H1 (cell line): Measurements from ENCODE around the gene SMIM24. TPM values are rescaled to one million over a fixed set of nuclear protein-coding genes. Genes with fewer than 3 reads are reported as not detected.

Experiments
- CTCF ChIA-PET: fragments of 300-600 bp; sonication (Branson Sonifier 250); formaldehyde crosslinking; loops from one replicate; lab custom pipeline; 2021; ENCODE audit not compliant: partially characterized antibody; lab: Charles Lee
- POLR2A ChIA-PET: fragments of 300-600 bp; sonication (Branson Sonifier 250); formaldehyde crosslinking; loops from one replicate; lab custom pipeline; 2021; ENCODE audit warnings: inconsistent platforms; ENCODE audit not compliant: partially characterized antibody; lab: Charles Lee
- DNase-seq, 2 experiments: peaks; one replicate each; pipeline versions ENCODE4 v3.0.0 to v3.0.0-alpha.2; 2010 to 2022; ENCODE audit warnings: low spot score in 2 of 2, low read depth in 1 of 2, mixed read lengths in 1 of 2
- FAIRE-seq: peaks from 2 replicates; lab custom pipeline; 2011; peaks lifted over from hg19 to GRCh38; lab: Jason Lieb, UNC
- H2AFZ ChIP-seq: 2 replicates; pipeline ENCODE4 v1.8.1; 2012; ENCODE audit warnings: low read length, inconsistent platforms
- H2AK5ac ChIP-seq: 2 replicates; pipeline ENCODE4 v1.6.1; 2013; ENCODE audit warnings: low read depth, low read length
- H2BK120ac ChIP-seq: replicated peaks from 2 replicates; pipeline ENCODE3; 2013; ENCODE audit warnings: low read depth, low read length, inconsistent platforms
- H2BK12ac ChIP-seq: 2 replicates; pipeline ENCODE4 v1.6.1; 2013; ENCODE audit warnings: low read depth, low read length
- H2BK15ac ChIP-seq: 2 replicates; pipeline ENCODE4 v1.6.1; 2013; ENCODE audit warnings: low read length
- H2BK20ac ChIP-seq: 2 replicates; pipeline ENCODE4 v1.6.1; 2013; ENCODE audit warnings: low read length
- H2BK5ac ChIP-seq: 2 replicates; pipeline ENCODE4 v1.6.1; 2013; ENCODE audit warnings: low read depth, low read length
- H3K14ac ChIP-seq: 2 replicates; pipeline ENCODE4 v1.6.1; 2013; ENCODE audit warnings: inconsistent platforms; ENCODE audit not compliant: insufficient read length
- H3K18ac ChIP-seq: 2 replicates; pipeline ENCODE4 v1.6.1; 2013; ENCODE audit warnings: low read length; ENCODE audit errors: extremely low read depth
- H3K23ac ChIP-seq: 2 replicates; pipeline ENCODE4 v1.6.1; 2013; ENCODE audit warnings: inconsistent platforms; ENCODE audit not compliant: insufficient read length
- H3K23me2 ChIP-seq: 2 replicates; pipeline ENCODE4 v1.6.1; 2013; ENCODE audit warnings: low read depth, low read length
- H3K27ac ChIP-seq: 2 replicates; pipeline ENCODE4 v1.6.1; 2011; ENCODE audit warnings: low read depth, low read length, inconsistent platforms
- H3K27me3 ChIP-seq, 4 experiments: replicated peaks in 1 of 4; 1 replicate in 1 of 4; 2 replicates in 3 of 4; pipeline versions ENCODE4 v1.6.1 to v1.8.1; 2011 to 2013; ENCODE audit warnings: low read length in 3 of 4, mild to moderate bottlenecking in 3 of 4, inconsistent platforms in 2 of 4, mixed read lengths in 2 of 4, moderate library complexity in 1 of 4; ENCODE audit not compliant: control insufficient read depth in 3 of 4, insufficient read depth in 3 of 4; ENCODE audit errors: extremely low read depth in 1 of 4
- H3K36me3 ChIP-seq, 4 experiments: 2 replicates each; pipeline versions ENCODE4 v1.6.1 to v1.8.1; 2011 to 2013; ENCODE audit warnings: mild to moderate bottlenecking in 4 of 4, low read length in 3 of 4, moderate library complexity in 2 of 4, control low read depth in 1 of 4, inconsistent platforms in 1 of 4; ENCODE audit not compliant: insufficient read depth in 4 of 4, control insufficient read depth in 2 of 4
- H3K4ac ChIP-seq: replicated peaks from 2 replicates; pipeline ENCODE3; 2013; ENCODE audit warnings: low read length, low read depth, mixed read lengths, inconsistent platforms; ENCODE audit not compliant: insufficient read length
- H3K4me1 ChIP-seq, 4 experiments: replicated peaks in 1 of 4; 1 replicate in 1 of 4; 2 replicates in 3 of 4; pipeline versions ENCODE4 v1.6.1 to v1.8.1; 2011 to 2013; ENCODE audit warnings: low read length in 3 of 4, inconsistent platforms in 2 of 4, mixed read lengths in 1 of 4; ENCODE audit not compliant: insufficient read depth in 4 of 4, control insufficient read depth in 3 of 4
- H3K4me2 ChIP-seq, 2 experiments: 2 replicates each; pipeline versions ENCODE4 v1.6.1 to v1.8.1; 2011 to 2013; ENCODE audit warnings: low read depth in 2 of 2, low read length in 2 of 2, control low read depth in 1 of 2, inconsistent platforms in 1 of 2, mild to moderate bottlenecking in 1 of 2; ENCODE audit not compliant: insufficient read depth in 1 of 2
- H3K4me3 ChIP-seq, 4 experiments: fragments of 200-600, 300-600 bp in 1 of 4; sonication (generic), shearing (Covaris generic), sonication (Bioruptor Twin) in 1 of 4; 2 replicates each; pipeline versions ENCODE4 v1.5.1 to v1.8.1; 2011 to 2016; ENCODE audit warnings: low read length in 4 of 4, low read depth in 3 of 4, control low read depth in 2 of 4, inconsistent platforms in 2 of 4, mild to moderate bottlenecking in 2 of 4, mixed read lengths in 1 of 4, moderate library complexity in 1 of 4; ENCODE audit not compliant: insufficient read depth in 2 of 4; ENCODE audit errors: extremely low read depth in 1 of 4
- H3K56ac ChIP-seq: replicated peaks from 2 replicates; pipeline ENCODE3; 2013; ENCODE audit warnings: low read depth, mild to moderate bottlenecking, mixed read lengths, low read length, inconsistent platforms; ENCODE audit not compliant: insufficient read length
- H3K79me1 ChIP-seq: 2 replicates; pipeline ENCODE4 v1.6.1; 2013; ENCODE audit warnings: low read depth, low read length, control low read depth
- H3K79me2 ChIP-seq, 2 experiments: 2 replicates each; pipeline versions ENCODE4 v1.6.1 to v1.8.1; 2012 to 2013; ENCODE audit warnings: low read length in 2 of 2, mild to moderate bottlenecking in 2 of 2, inconsistent platforms in 1 of 2; ENCODE audit not compliant: insufficient read depth in 2 of 2, control insufficient read depth in 1 of 2
- H3K9ac ChIP-seq, 4 experiments: replicated peaks in 1 of 4; 1 replicate in 1 of 4; 2 replicates in 3 of 4; pipeline versions ENCODE4 v1.6.1 to v1.8.1; 2011 to 2013; ENCODE audit warnings: low read depth in 3 of 4, low read length in 3 of 4, control low read depth in 2 of 4, mild to moderate bottlenecking in 2 of 4, moderate library complexity in 2 of 4, inconsistent platforms in 1 of 4; ENCODE audit errors: extremely low read depth in 1 of 4
- H3K9me3 ChIP-seq, 2 experiments: 2 replicates each; pipeline versions ENCODE4 v1.6.1 to v1.8.1; 2012 to 2013; ENCODE audit warnings: mild to moderate bottlenecking in 2 of 2, moderate library complexity in 2 of 2, control low read depth in 1 of 2, inconsistent platforms in 1 of 2, low read depth in 1 of 2, low read length in 1 of 2, mixed read lengths in 1 of 2; ENCODE audit not compliant: insufficient read depth in 2 of 2
- H4K20me1 ChIP-seq, 2 experiments: replicated peaks in 1 of 2; 2 replicates each; pipeline versions ENCODE3 to v1.8.1; 2011 to 2013; ENCODE audit warnings: inconsistent platforms in 2 of 2, low read length in 2 of 2, mild to moderate bottlenecking in 1 of 2; ENCODE audit not compliant: insufficient read depth in 2 of 2, control insufficient read depth in 1 of 2
- H4K5ac ChIP-seq: 2 replicates; pipeline ENCODE4 v1.6.1; 2013; ENCODE audit warnings: low read length, low read depth, mixed read lengths, inconsistent platforms; ENCODE audit not compliant: insufficient read length
- H4K8ac ChIP-seq: 2 replicates; pipeline ENCODE4 v1.8.0; 2013; ENCODE audit warnings: mild to moderate bottlenecking, moderate library complexity, low read length, inconsistent platforms; ENCODE audit not compliant: insufficient read depth; ENCODE audit errors: extremely low read depth
- H4K91ac ChIP-seq: replicated peaks from 2 replicates; pipeline ENCODE3; 2013; ENCODE audit warnings: low read length, mixed read lengths, inconsistent platforms; ENCODE audit not compliant: insufficient read length
- CEBPB ChIP-seq: IDR thresholded peaks from 2 replicates; pipeline ENCODE4 v1.6.1; 2012; ENCODE audit warnings: low read depth, low read length
- CHD1 ChIP-seq: IDR thresholded peaks from 2 replicates; pipeline ENCODE4 v1.6.1; 2012; ENCODE audit warnings: low read depth, low read length, improper control_type of control experiment
- CREB1 ChIP-seq: IDR thresholded peaks from 2 replicates; pipeline ENCODE4 v1.6.1; 2012; ENCODE audit warnings: inconsistent platforms
- E2F6 ChIP-seq: IDR thresholded peaks from 2 replicates; pipeline ENCODE4 v1.6.1; 2012; ENCODE audit warnings: inconsistent platforms
- JUN ChIP-seq: IDR thresholded peaks from 2 replicates; pipeline ENCODE4 v1.6.1; 2011; ENCODE audit warnings: low read depth, mild to moderate bottlenecking, improper control_type of control experiment, low read length
- KDM1A ChIP-seq: fragments of 200-600, 300-600 bp; sonication (generic); IDR thresholded peaks from 2 replicates; pipeline ENCODE4 v1.7.1; 2016; ENCODE audit warnings: mild to moderate bottlenecking, low read length, borderline replicate concordance
- TAF1 ChIP-seq: IDR thresholded peaks from 2 replicates; pipeline ENCODE4 v1.6.1; 2011; ENCODE audit warnings: mild to moderate bottlenecking, low read depth, low read length
- TEAD4 ChIP-seq: IDR thresholded peaks from 2 replicates; pipeline ENCODE4 v1.6.1; 2012; ENCODE audit warnings: low read depth, low read length, inconsistent platforms, mixed read lengths
- ZNF274 ChIP-seq: IDR thresholded peaks from 2 replicates; pipeline ENCODE4 v1.7.0; 2012; ENCODE audit warnings: low read length, borderline replicate concordance; ENCODE audit errors: extremely low read depth
- WGBS, 2 experiments: shearing (Covaris generic) in 1 of 2; methylation state at CpG; one replicate each; pipeline versions ENCODE4 v1.1.6 to v1.1.7; 2013 to 2015; ENCODE audit warnings: low lambda C conversion rate in 2 of 2, mixed read lengths in 2 of 2, inconsistent platforms in 1 of 2, low coverage in 1 of 2, missing lambda C conversion rate in 1 of 2; ENCODE audit not compliant: insufficient replicate concordance in 2 of 2, insufficient coverage in 1 of 2, insufficient read length in 1 of 2; ENCODE audit errors: extremely low coverage in 1 of 2, missing lambda C conversion rate in 1 of 2; 5-methylcytosine and 5-hydroxymethylcytosine counted together
- polyA plus RNA-seq, 7 experiments: library from polyadenylated mRNA; depleted of rRNA in 3 of 7; stranded (reverse) in 5 of 7; unstranded in 2 of 7; fragments of >200 nt in 5 of 7; fragments of 200-250 nt in 2 of 7; gene quantifications; 1 replicate in 5 of 7; 2 replicates in 1 of 7; 4 replicates in 1 of 7; pipeline versions ENCODE4 v1.2.1 to v1.2.3, GENCODE V29; 2011 to 2013; ENCODE audit warnings: missing spikeins in 2 of 7, mixed read lengths in 2 of 7
- total RNA-seq: library from RNA; stranded (reverse); fragmentation: NEBNext Ultra II Directional; extraction: Animal tissue kit (Norgen Biotek cat#: 25700); gene quantifications from 2 replicates; pipeline ENCODE4 v1.2.1, GENCODE V29; 2021

Gene SMIM24
- total and polyA plus RNA-seq, 2 of the 8 experiments (the other 6 are each of a cell fraction or from before 2014, with no cell fraction given): 3.8 to 4.5 TPM

DNA sequence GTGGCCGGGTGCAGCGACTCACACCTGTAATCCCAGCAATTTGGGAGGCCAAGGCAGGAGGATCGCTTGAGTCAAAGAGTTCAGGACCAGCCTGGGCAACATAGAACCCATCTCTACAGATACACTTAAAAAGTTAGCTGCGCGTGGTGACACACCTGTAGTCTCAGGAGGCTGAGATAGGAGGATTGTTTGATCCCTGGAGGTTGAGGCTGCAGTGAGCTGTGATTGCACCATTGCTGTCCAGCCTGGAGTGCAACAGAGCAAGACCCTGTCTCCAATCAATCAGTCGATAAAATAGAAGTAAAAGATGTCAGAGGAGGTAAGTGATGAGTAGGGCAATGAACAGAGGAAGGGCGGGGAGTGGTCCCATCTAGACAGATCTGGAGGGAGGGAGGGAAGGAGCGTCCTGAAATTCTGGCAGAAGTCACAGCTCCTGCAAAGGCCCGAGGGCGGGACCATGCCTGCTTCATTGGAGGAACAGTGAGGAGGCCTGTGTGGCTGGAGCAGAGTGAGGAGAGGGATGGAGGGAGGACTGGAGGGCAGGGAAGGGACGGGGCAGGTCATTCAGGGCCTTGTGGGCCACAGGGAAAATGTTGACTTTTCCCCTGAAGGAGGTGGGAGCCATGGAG is 9.7 kb downstream of the SMIM24 start:
- 70% methylated on average over 10 of the region's 11 CpGs; no CpG with 5 or more reads in 1 of the 2 experiments for WGBS, 2 experiments
- Histone ChIP-seq H3K9ac (no peak overlapping the region), H4K5ac (no peak overlapping the region), H3K18ac (no peak overlapping the region), H4K20me1 (peaks cover 0 to 4% of the 10 kb centered on the region in 2 experiments), H3K23me2 (peaks cover 6% of the 10 kb centered on the region; the same call in 1 of the 2 replicates), H4K8ac (peak overlapping the region; percentile 57; the same call in 1 of the 2 replicates), H3K27me3 (peaks cover 0 to 25% (median 16%) of the 10 kb centered on the region in 4 experiments; a peak in 6 of 7 replicates), H3K79me2 (no peaks in the 10 kb centered on the region), H3K23ac (no peak overlapping the region), H3K4ac (no peak overlapping the region), H3K4me2 (no peak overlapping the region), H3K4me1 (peaks cover 0 to 2% (median 0%) of the 10 kb centered on the region in 4 experiments; a peak in 2 of 7 replicates), H2BK5ac (no peak overlapping the region), H3K14ac (no peak overlapping the region), H2BK15ac (no peak overlapping the region), H3K9me3 (peaks cover 6 to 10% of the 10 kb centered on the region in 2 experiments; a peak in 3 of 4 replicates)
- POLR2A ChIA-PET: interaction anchor here (0.9 to 1.2 kb wide), 3 partner anchors 9 to 30 kb away, joined by 3 to 7 read pairs (median 3); partner anchors contain the start of genes DOHH and SMIM24
- TF ChIP-seq TAF1 (no peak), ZNF274 (no peak), JUN (no peak), CREB1 (no peak), CEBPB (no peak), CHD1 (no peak), TEAD4 (no peak), KDM1A (no peak), E2F6 (no peak)
- TF ChIP-seq, all 59 proteins: peak for 0
- CTCF ChIA-PET: interaction anchor here (0.7 to 6.8 kb wide), 24 partner anchors 11 to 166 kb away, joined by 3 to 97 read pairs (median 5); partner anchors contain the start of genes SMIM24 and SMIM44
- H2AFZ ChIP-seq: no peak overlapping the region
- no peaks in the 10 kb centered on the region for H3K79me1 ChIP-seq
- H3K27ac ChIP-seq: no peak overlapping the region
- no peak overlapping the region for H4K91ac ChIP-seq
- H2BK120ac ChIP-seq: no peak overlapping the region
- FAIRE-seq (no peak), DNase-seq (no peak)
- H2BK20ac ChIP-seq: no peak overlapping the region
- no peaks in the 10 kb centered on the region for H3K36me3 ChIP-seq
- H3K4me3 ChIP-seq: no peak overlapping the region
- no peak overlapping the region for H2BK12ac ChIP-seq
- no peak overlapping the region for H3K56ac ChIP-seq
- no peak overlapping the region for H2AK5ac ChIP-seq
